Fibroblast of skin of abdomen (primary cell): ENCODE results near the gene AK2.

Experiments used
- DNase-seq: peaks from one replicate; pipeline ENCODE4 v3.0.0-alpha.2; 2013

Gene AK2

GRCh38 chr1:32969566-32969965 is 67.1 kb downstream of the AK2 start:
- DNase-seq: peak; percentile 87

GRCh38 chr1:32967888-32968568 is 68.7 kb downstream of the AK2 start:
- DNase-seq: peak; percentile 50

- DNase-seq: no peak
Measured at GRCh38 chr1:32966900-32967299, 69.8 kb downstream of the AK2 start.

GRCh38 chr1:32965251-32965747 is 71.4 kb downstream of the AK2 start:
- DNase-seq: no peak

GRCh38 chr1:32964461-32965250 is 72.0 kb downstream of the AK2 start, which contains the start of gene RNF19B:
TSS of gene RNF19B (minus strand) at chr1:32964809. CDS start at chr1:32964685, 124 bp downstream.
- peak; percentile 91 for DNase-seq

- peak; percentile 28 for DNase-seq
Measured at GRCh38 chr1:32963746-32964460, 72.8 kb downstream of the AK2 start.

- DNase-seq: no peak
Measured at GRCh38 chr1:32962248-32962896, 74.3 kb downstream of the AK2 start.

GRCh38 chr1:32960819-32961355 is 75.8 kb downstream of the AK2 start:
- no peak for DNase-seq

- DNase-seq: no peak
Measured at GRCh38 chr1:32960342-32960741, 76.3 kb downstream of the AK2 start.

- DNase-seq: no peak
Measured at GRCh38 chr1:32958827-32959226, 77.9 kb downstream of the AK2 start.
